ENCODE results near the gene SH3PXD2A. TPM values are rescaled to one million over a fixed set of nuclear protein-coding genes. Genes with fewer than 3 reads are reported as not detected.

SH3PXD2A gene
- total and polyA plus RNA-seq, 10 of the 15 experiments (the other 5 are each of a cell fraction or from before 2014, with no cell fraction given): 0.63 to 14.0 (median 4.4) TPM

- TF ChIP-seq PBX3 (IDR thresholded peaks at IDR 0.05; ENCODE audit: insufficient replicate concordance, low read depth, low read length) (no peak), SPI1 (IDR thresholded peaks at IDR 0.05; ENCODE audit: borderline replicate concordance, insufficient read depth, low read depth, low read length) (no peak), CREB1 (IDR thresholded peaks at IDR 0.05; ENCODE audit: low read depth) (no peak), CEBPZ (IDR thresholded peaks at IDR 0.05; ENCODE audit: low read depth, low read length) (no peak), IKZF1 (conservative IDR thresholded peaks at IDR 0.05) (0 out of 2 replicates have a peak, but pooled peaks have one; percentile 15), RAD21 (IDR thresholded peaks at IDR 0.05; ENCODE audit: insufficient read depth, low read depth, low read length) (peak; percentile 71), RB1 (IDR thresholded peaks at IDR 0.05; ENCODE audit: borderline replicate concordance) (peak; percentile 47; the same call in 1 of the 2 replicates), IKZF2 (IDR thresholded peaks at IDR 0.05) (no peak), STAT1 (conservative IDR thresholded peaks at IDR 0.05) (no peak), DPF2 (IDR thresholded peaks at IDR 0.05) (no peak), SUPT20H (IDR thresholded peaks at IDR 0.05; ENCODE audit: borderline replicate concordance, control insufficient read depth, low read depth, low read length) (no peak), NFIC (IDR thresholded peaks at IDR 0.05; ENCODE audit: low read depth, low read length) (no peak), FOXM1 (IDR thresholded peaks at IDR 0.05; ENCODE audit: low read depth, low read length) (no peak), RELA (IDR thresholded peaks at IDR 0.05; ENCODE audit: borderline replicate concordance, partially characterized antibody) (no peak), LARP7 (IDR thresholded peaks at IDR 0.05) (no peak), NR2F1 (conservative IDR thresholded peaks at IDR 0.05) (no peak), PAX8 (IDR thresholded peaks at IDR 0.05) (no peak), ELK1 (IDR thresholded peaks at IDR 0.05; ENCODE audit: low read depth, low read length) (no peak), BHLHE40 (IDR thresholded peaks at IDR 0.05; ENCODE audit: borderline replicate concordance in 1 of 2, low read depth in 2 of 2, low read length in 1 of 2) (no peak), MYC (IDR thresholded peaks at IDR 0.05; ENCODE audit: insufficient read depth, insufficient read length, insufficient replicate concordance, low read length, severe bottlenecking) (no peak), BACH1 (IDR thresholded peaks at IDR 0.05; ENCODE audit: borderline replicate concordance) (no peak), SMC3 (IDR thresholded peaks at IDR 0.05; ENCODE audit: borderline replicate concordance, low read length) (peak; percentile 55; the same call in 1 of the 2 replicates), TCF12 (IDR thresholded peaks at IDR 0.05; ENCODE audit: low read depth, low read length) (no peak), USF2 (IDR thresholded peaks at IDR 0.05; ENCODE audit: borderline replicate concordance, low read depth, low read length) (no peak), ATF3 (IDR thresholded peaks at IDR 0.05; ENCODE audit: borderline replicate concordance, extremely low read depth, low read depth, low read length) (no peak)
Observed at GRCh38 chr10:103884681-103885139, 29.3 kb upstream of the SH3PXD2A start (continued).

All from GM12878 (cell line).